Measurements from ENCODE around the gene FBXL14. TPM values are rescaled to one million over a fixed set of nuclear protein-coding genes. Genes with fewer than 3 reads are reported as not detected.

Gene FBXL14
- polyA plus RNA-seq, 2 of the 4 experiments (the other 2 are of a cell fraction) = 6.7 to 7.1 TPM

DNA sequence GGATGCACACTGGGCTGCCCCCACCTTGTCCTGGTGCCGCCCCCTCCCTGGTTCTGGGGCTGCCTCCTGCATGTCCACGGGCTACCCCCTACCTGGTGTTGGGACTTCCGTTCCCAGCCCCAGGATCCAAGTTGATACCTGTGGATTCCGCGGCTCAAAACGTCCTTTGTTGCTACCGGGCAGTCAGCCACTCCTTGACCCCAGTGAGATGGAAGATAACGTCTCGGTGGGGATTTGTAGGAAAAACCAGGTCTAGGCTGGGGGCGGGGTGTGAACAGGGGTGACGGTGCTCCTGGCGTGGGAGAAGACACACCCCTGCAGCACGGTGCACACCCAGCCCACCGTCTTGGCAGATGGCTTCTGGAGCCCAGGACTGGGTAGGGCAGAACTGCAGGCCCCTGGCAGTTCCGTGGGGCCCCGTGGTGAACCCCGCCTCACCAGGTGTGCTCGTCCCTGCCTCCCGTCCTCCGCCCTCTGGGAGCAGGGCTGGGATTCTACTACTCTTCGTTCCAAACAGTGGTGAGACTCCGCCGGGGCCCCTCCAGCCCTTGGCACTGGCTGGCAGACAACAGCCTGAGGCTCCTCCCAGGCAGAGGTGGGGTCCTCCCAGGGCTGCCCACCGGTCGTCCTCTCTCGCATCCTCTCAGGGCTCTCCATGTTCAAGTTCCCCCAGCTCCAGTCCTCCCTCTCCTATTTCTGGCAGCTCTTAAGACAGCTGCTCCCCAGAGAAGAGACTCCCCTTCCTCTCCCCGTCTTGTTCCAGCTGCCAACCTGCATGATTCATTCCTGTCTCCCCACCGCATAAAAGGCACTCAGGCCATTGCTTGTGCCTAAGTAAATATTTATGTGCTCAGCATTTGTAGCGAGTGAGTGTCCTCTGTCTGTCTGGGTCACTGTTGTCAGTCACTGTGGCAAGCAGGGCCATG, 75.5 kb downstream of the FBXL14 start (continued):
- TF ChIP-seq CTCF (IDR thresholded peaks at IDR 0.05) (no peak), FOSL2 (IDR thresholded peaks at IDR 0.05) (peak; percentile 79), FOSL2 (CRISPR knock-in tag; IDR thresholded peaks at IDR 0.05) (peak; percentile 65), REST (IDR thresholded peaks at IDR 0.05) (no peak), POLR2AphosphoS2 (conservative IDR thresholded peaks at IDR 0.05; ENCODE audit: low read length) (no peak)

GRCh38 chr12:1517734-1518525, 76.5 kb downstream of the FBXL14 start:
- WGBS (ENCODE audit: missing lambda C conversion rate) = 92% methylated on average over 8 of the region's 8 CpGs
- no peak for TF ChIP-seq HOXB5 (CRISPR knock-in tag; IDR thresholded peaks at IDR 0.05)
- no peak for TF ChIP-seq RARB (CRISPR knock-in tag; IDR thresholded peaks at IDR 0.05)
- no peak for TF ChIP-seq HOXA7 (CRISPR knock-in tag; IDR thresholded peaks at IDR 0.05)
- no peak for TF ChIP-seq CBX2 (IDR thresholded peaks at IDR 0.05; ENCODE audit: borderline replicate concordance, low read depth)
- no peak for TF ChIP-seq GATA3 (IDR thresholded peaks at IDR 0.05; ENCODE audit: borderline replicate concordance)
- H3K9me3 ChIP-seq = peaks cover 14% of the 10 kb centered on the region; the same call in 1 of the 3 replicates
- FAIRE-seq = no peak
- peaks cover 28% of the 10 kb centered on the region for H3K4me1 ChIP-seq
- POLR2A ChIA-PET = no interaction called here
- CTCF ChIA-PET = interaction anchor here (1.3 to 1.8 kb wide), 3 partner anchors 22 to 400 kb away, joined by 3 to 5 read pairs (median 4); no protein-coding TSS in a partner anchor
- no peak overlapping the region for H3K4me3 ChIP-seq
- ATAC-seq = peak in 1 of 2 experiments; percentile 24; a peak in 2 of 6 replicates
- peak overlapping the region; percentile 71; the same call in 2 of the 3 replicates for H3K4me2 ChIP-seq
- peak overlapping the region; percentile 68 to 81; a peak in 4 of 6 replicates for H3K27ac ChIP-seq
- no peak for DNase-seq (ENCODE audit: low read depth in 1 of 2, low spot score in 1 of 2)

GRCh38 chr12:1517007-1517406, 77.4 kb downstream of the FBXL14 start:
- CTCF ChIA-PET = interaction anchor here (1.4 to 1.8 kb wide), 2 partner anchors 67 to 399 kb away, joined by 4 to 5 read pairs; no protein-coding TSS in a partner anchor
- ATAC-seq (peak in 1 of 2 experiments; percentile 16; a peak in 2 of 6 replicates), FAIRE-seq (no peak), DNase-seq (ENCODE audit: low read depth in 1 of 2, low spot score in 1 of 2) (peak in 1 of 2 experiments; percentile 53)
- WGBS (ENCODE audit: missing lambda C conversion rate) = 20% methylated on average over 2 of the region's 2 CpGs
- Histone ChIP-seq H3K4me3 (no peak overlapping the region), H3K27ac (no peak overlapping the region; a peak in 1 of 6 replicates), H3K4me2 (no peak overlapping the region), H3K4me1 (peaks cover 28% of the 10 kb centered on the region), H3K9me3 (peaks cover 14% of the 10 kb centered on the region; the same call in 1 of the 3 replicates)
- POLR2A ChIA-PET = no interaction called here
- TF ChIP-seq HOXA7 (CRISPR knock-in tag; IDR thresholded peaks at IDR 0.05) (no peak), CTCF (IDR thresholded peaks at IDR 0.05) (peak; percentile 33), RAD21 (conservative IDR thresholded peaks at IDR 0.05 in 1 of 2, IDR thresholded peaks at IDR 0.05 in 1 of 2) (peak in 1 of 2 experiments; percentile 27; a peak in 2 of 5 replicates)

Other genes with a start within 250 kb of the FBXL14 start
- gene WNT5B, start 34.6 kb upstream of the FBXL14 start, polyA plus RNA-seq (2011; rRNA removed) = 1.3 TPM in 2 replicates
- 1.0 to 1.6 TPM (median 1.5 TPM) in 3 replicates for gene WNT5B, start 34.6 kb upstream of the FBXL14 start, polyA plus RNA-seq (2017; fragmentation: RNase III; extraction: RNeasy Plus Mini Kit Qiagen cat#74134 plus additional on column Dnase treatment)
- 65.4 and 80.0 TPM in 2 replicates for gene ADIPOR2, start 96.5 kb upstream of the FBXL14 start, polyA plus RNA-seq (2011; rRNA removed)
- gene ADIPOR2, start 96.5 kb upstream of the FBXL14 start, polyA plus RNA-seq (2017; fragmentation: RNase III; extraction: RNeasy Plus Mini Kit Qiagen cat#74134 plus additional on column Dnase treatment) = 52.3 to 60.4 TPM (median 59.8 TPM) in 3 replicates
- not detected in 2 replicates for gene LRTM2, start 226.0 kb upstream of the FBXL14 start, polyA plus RNA-seq (2011; rRNA removed)
- not detected in 3 replicates for gene LRTM2, start 226.0 kb upstream of the FBXL14 start, polyA plus RNA-seq (2017; fragmentation: RNase III; extraction: RNeasy Plus Mini Kit Qiagen cat#74134 plus additional on column Dnase treatment)